HepG2 (cell line): ENCODE results near the gene IQCE. TPM values are rescaled to one million over a fixed set of nuclear protein-coding genes. Genes with fewer than 3 reads are reported as not detected.

Source experiments
- DDIT3 ChIP-seq: sonication (generic); formaldehyde crosslinking; IDR thresholded peaks from 2 replicates; pipeline ENCODE4 v1.4.0; 2020; ENCODE audit warnings: mild to moderate bottlenecking, missing genetic modification reagents
- MYNN ChIP-seq: sonication (generic); formaldehyde crosslinking; IDR thresholded peaks from 2 replicates; pipeline ENCODE4 v1.4.0; 2020; ENCODE audit warnings: mild to moderate bottlenecking, low read depth, missing genetic modification reagents
- NBN ChIP-seq: fragments of 450-650 bp; conservative IDR thresholded peaks from 2 replicates; pipeline ENCODE4 v1.6.1; 2017
- NKX3-1 ChIP-seq: sonication (generic); formaldehyde crosslinking; IDR thresholded peaks from 2 replicates; pipeline ENCODE4 v1.5.0; 2020; ENCODE audit warnings: missing genetic modification reagents
- POLR2G ChIP-seq: fragments of 200-400 bp; formaldehyde crosslinking; IDR thresholded peaks from 2 replicates; pipeline ENCODE4 v1.6.1; 2018; ENCODE audit warnings: mild to moderate bottlenecking, low read depth, low read length, moderate library complexity
- PRDM10 ChIP-seq: sonication (generic); formaldehyde crosslinking; IDR thresholded peaks from 2 replicates; pipeline ENCODE4 v1.4.0; 2020; ENCODE audit warnings: low read depth, missing genetic modification reagents
- SOX5 ChIP-seq: IDR thresholded peaks from 2 replicates; pipeline ENCODE4 v1.6.1; 2016; ENCODE audit warnings: borderline replicate concordance
- SRF ChIP-seq: IDR thresholded peaks from 2 replicates; pipeline ENCODE4 v1.6.1; 2011; ENCODE audit warnings: mild to moderate bottlenecking, low read depth, low read length, moderate library complexity
- STAT5B ChIP-seq: sonication (generic); formaldehyde crosslinking; IDR thresholded peaks from 2 replicates; pipeline ENCODE4 v1.4.0; 2020; ENCODE audit warnings: missing genetic modification reagents
- TMF1 ChIP-seq: sonication (generic); formaldehyde crosslinking; IDR thresholded peaks from 2 replicates; pipeline ENCODE4 v1.8.1; 2022; ENCODE audit warnings: low read depth, missing genetic modification reagents
- ZBTB39 ChIP-seq: sonication (generic); formaldehyde crosslinking; IDR thresholded peaks from 2 replicates; pipeline ENCODE4 v1.5.0; 2020; ENCODE audit warnings: missing genetic modification reagents
- ZHX1 ChIP-seq: sonication (generic); formaldehyde crosslinking; IDR thresholded peaks from 2 replicates; pipeline ENCODE4 v1.8.1; 2022; ENCODE audit warnings: low read depth, mild to moderate bottlenecking, missing genetic modification reagents
- ZMAT3 ChIP-seq: sonication (generic); formaldehyde crosslinking; conservative IDR thresholded peaks from 2 replicates; pipeline ENCODE4 v1.7.0; 2021; ENCODE audit warnings: missing genetic modification reagents
- ZNF232 ChIP-seq: sonication (generic); formaldehyde crosslinking; IDR thresholded peaks from 2 replicates; pipeline ENCODE4 v1.4.0; 2020; ENCODE audit warnings: missing genetic modification reagents, borderline replicate concordance
- ZNF280D ChIP-seq: sonication (generic); formaldehyde crosslinking; IDR thresholded peaks from 2 replicates; pipeline ENCODE4 v1.5.1; 2020; ENCODE audit warnings: mild to moderate bottlenecking, missing genetic modification reagents
- ZNF430 ChIP-seq: sonication (generic); formaldehyde crosslinking; IDR thresholded peaks from 2 replicates; pipeline ENCODE4 v1.9.0; 2021; ENCODE audit warnings: mild to moderate bottlenecking, missing genetic modification reagents
- ZNF768 ChIP-seq: sonication (generic); formaldehyde crosslinking; IDR thresholded peaks from 2 replicates; pipeline ENCODE4 v1.4.0; 2020; ENCODE audit warnings: missing genetic modification reagents
- ZNF781 ChIP-seq: sonication (generic); formaldehyde crosslinking; IDR thresholded peaks from 2 replicates; pipeline ENCODE4 v1.5.1; 2020; ENCODE audit warnings: borderline replicate concordance, mild to moderate bottlenecking, missing genetic modification reagents; ENCODE audit errors: not compliant biosample characterization
- polyA plus RNA-seq, 8 experiments: library from polyadenylated mRNA; depleted of rRNA in 3 of 8; stranded (reverse) in 7 of 8; unstranded in 1 of 8; fragments of >200 nt; fragmentation: Illumina TruSeq in 4 of 8; extraction: Trizol in 4 of 8; gene quantifications; 2 replicates each; pipeline versions ENCODE4 v1.2.1 to v1.2.3, GENCODE V29; 2011 to 2016; ENCODE audit warnings: low read depth in 4 of 8, missing spikeins in 1 of 8, mixed read lengths in 1 of 8; ENCODE audit not compliant: insufficient read depth in 1 of 8
- total RNA-seq, 5 experiments: library from RNA; depleted of rRNA; stranded (reverse); fragments of >200 nt; fragmentation: Illumina TruSeq; extraction: Trizol; gene quantifications; 2 replicates each; pipeline ENCODE4 v1.2.3, GENCODE V29; 2016; ENCODE audit warnings: low read depth in 1 of 5

IQCE gene
- total and polyA plus RNA-seq, 2 of the 13 experiments (the other 11 are each of a cell fraction or from before 2014, with no cell fraction given): 1.5 to 2.5 TPM

- TF ChIP-seq PRDM10 (CRISPR knock-in tag) (no peak), TMF1 (CRISPR knock-in tag) (no peak), ZNF232 (CRISPR knock-in tag) (no peak), NBN (no peak), ZBTB39 (CRISPR knock-in tag) (no peak), ZNF280D (CRISPR knock-in tag) (no peak), STAT5B (CRISPR knock-in tag) (no peak), POLR2G (no peak), ZNF781 (no peak), ZNF768 (CRISPR knock-in tag) (no peak), ZHX1 (no peak), NKX3-1 (CRISPR knock-in tag) (no peak), ZNF430 (CRISPR knock-in tag) (no peak), MYNN (CRISPR knock-in tag) (no peak), SRF (no peak), SOX5 (CRISPR knock-in tag) (no peak), ZMAT3 (CRISPR knock-in tag) (no peak), DDIT3 (CRISPR knock-in tag) (no peak)
Measured at GRCh38 chr7:2631946-2632732, 73.4 kb downstream of the IQCE start, which contains the start of gene TTYH3 (continued).
